Liver (tissue), 3 donors: ENCODE results near the gene LRRC15.

Experiments
- EGR1 ChIP-seq, 2 donors: IDR thresholded peaks; 2 replicates each; pipeline ENCODE4 v1.6.1; 2016 to 2018; ENCODE audit warnings: antibody characterized with exemption in 2 of 2, low read depth in 2 of 2
- GABPA ChIP-seq, 2 donors: IDR thresholded peaks in 1 of 2; conservative IDR thresholded peaks in 1 of 2; 2 replicates each; pipeline ENCODE4 v1.6.1; 2016; ENCODE audit warnings: antibody characterized with exemption in 2 of 2, mild to moderate bottlenecking in 1 of 2, moderate library complexity in 1 of 2
- HNF4A ChIP-seq, 2 donors: conservative IDR thresholded peaks; 2 replicates each; pipeline ENCODE4 v1.6.1; 2016; ENCODE audit warnings: antibody characterized with exemption in 2 of 2, mild to moderate bottlenecking in 2 of 2
- HNF4G ChIP-seq: IDR thresholded peaks from 2 replicates; pipeline ENCODE4 v1.6.1; 2016; ENCODE audit warnings: antibody characterized with exemption
- JUND ChIP-seq, 2 donors: IDR thresholded peaks; 2 replicates each; pipeline ENCODE4 v1.6.1; 2016; ENCODE audit warnings: antibody characterized with exemption in 2 of 2
- MAX ChIP-seq: IDR thresholded peaks from 2 replicates; pipeline ENCODE4 v1.6.1; 2016; ENCODE audit warnings: antibody characterized with exemption
- NR2F2 ChIP-seq: IDR thresholded peaks from 2 replicates; pipeline ENCODE4 v1.6.1; 2016; ENCODE audit warnings: antibody characterized with exemption
- RAD21 ChIP-seq, 2 donors: IDR thresholded peaks; 2 replicates each; pipeline ENCODE4 v1.6.1; 2016; ENCODE audit warnings: antibody characterized with exemption in 2 of 2, mild to moderate bottlenecking in 2 of 2
- REST ChIP-seq: IDR thresholded peaks from 2 replicates; pipeline ENCODE4 v1.6.1; 2016; ENCODE audit warnings: antibody characterized with exemption, mild to moderate bottlenecking
- TAF1 ChIP-seq: conservative IDR thresholded peaks from 2 replicates; pipeline ENCODE4 v1.6.1; 2016; ENCODE audit warnings: antibody characterized with exemption, mild to moderate bottlenecking
- ZBTB33 ChIP-seq: IDR thresholded peaks from 2 replicates; pipeline ENCODE4 v1.6.1; 2016; ENCODE audit warnings: antibody characterized with exemption
- TF ChIP-seq, protein P1 (sequence below): fragments of 150-350 bp; IDR thresholded peaks from 2 replicates; pipeline ENCODE4 v1.5.1; 2017; ENCODE audit warnings: improper control_type of control experiment, low read depth, low read length; ENCODE audit not compliant: missing input control
- TF ChIP-seq, protein P2 (sequence below): IDR thresholded peaks from 2 replicates; pipeline ENCODE4 v1.6.1; 2016; ENCODE audit warnings: antibody characterized with exemption
- donor health status: healthy.
- donor health status: healthy.

DNA sequence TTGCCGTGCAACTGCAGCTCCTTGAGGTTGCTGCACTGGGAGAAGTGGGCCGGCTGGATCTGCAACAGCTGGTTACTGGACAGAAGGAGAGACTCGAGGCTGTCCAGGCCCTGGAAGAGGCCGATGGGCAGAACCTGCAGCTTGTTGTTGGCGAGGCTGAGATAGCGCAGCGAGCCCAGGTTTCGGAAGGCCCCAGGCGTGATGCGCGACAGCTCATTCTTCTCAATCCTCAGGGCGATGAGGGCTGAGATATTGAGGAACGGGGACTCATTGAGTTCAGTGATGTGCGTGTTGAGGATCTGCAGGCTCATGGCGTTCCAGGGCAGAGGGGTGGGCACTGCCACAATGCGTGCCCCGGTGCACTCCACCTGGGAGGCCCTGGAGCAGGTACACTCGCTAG lies 9.0 kb downstream of the LRRC15 start:
- no peak for TF ChIP-seq TAF1
- TF ChIP-seq RAD21 (IDR thresholded peaks at IDR 0.05): no peak
- TF ChIP-seq, protein P1, sequence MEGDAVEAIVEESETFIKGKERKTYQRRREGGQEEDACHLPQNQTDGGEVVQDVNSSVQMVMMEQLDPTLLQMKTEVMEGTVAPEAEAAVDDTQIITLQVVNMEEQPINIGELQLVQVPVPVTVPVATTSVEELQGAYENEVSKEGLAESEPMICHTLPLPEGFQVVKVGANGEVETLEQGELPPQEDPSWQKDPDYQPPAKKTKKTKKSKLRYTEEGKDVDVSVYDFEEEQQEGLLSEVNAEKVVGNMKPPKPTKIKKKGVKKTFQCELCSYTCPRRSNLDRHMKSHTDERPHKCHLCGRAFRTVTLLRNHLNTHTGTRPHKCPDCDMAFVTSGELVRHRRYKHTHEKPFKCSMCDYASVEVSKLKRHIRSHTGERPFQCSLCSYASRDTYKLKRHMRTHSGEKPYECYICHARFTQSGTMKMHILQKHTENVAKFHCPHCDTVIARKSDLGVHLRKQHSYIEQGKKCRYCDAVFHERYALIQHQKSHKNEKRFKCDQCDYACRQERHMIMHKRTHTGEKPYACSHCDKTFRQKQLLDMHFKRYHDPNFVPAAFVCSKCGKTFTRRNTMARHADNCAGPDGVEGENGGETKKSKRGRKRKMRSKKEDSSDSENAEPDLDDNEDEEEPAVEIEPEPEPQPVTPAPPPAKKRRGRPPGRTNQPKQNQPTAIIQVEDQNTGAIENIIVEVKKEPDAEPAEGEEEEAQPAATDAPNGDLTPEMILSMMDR: no peak
- TF ChIP-seq JUND (IDR thresholded peaks at IDR 0.05): no peak
- no peak for TF ChIP-seq MAX
- no peak for TF ChIP-seq GABPA (IDR thresholded peaks at IDR 0.05 in 1 of 2, conservative IDR thresholded peaks at IDR 0.05 in 1 of 2)
- TF ChIP-seq HNF4A (conservative IDR thresholded peaks at IDR 0.05): no peak
- TF ChIP-seq EGR1 (IDR thresholded peaks at IDR 0.05; ENCODE audit: low read depth in 2 of 2): no peak
- TF ChIP-seq ZBTB33: no peak
- no peak for TF ChIP-seq NR2F2
- TF ChIP-seq, protein P2, sequence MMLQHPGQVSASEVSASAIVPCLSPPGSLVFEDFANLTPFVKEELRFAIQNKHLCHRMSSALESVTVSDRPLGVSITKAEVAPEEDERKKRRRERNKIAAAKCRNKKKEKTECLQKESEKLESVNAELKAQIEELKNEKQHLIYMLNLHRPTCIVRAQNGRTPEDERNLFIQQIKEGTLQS: no peak
- TF ChIP-seq HNF4G: no peak
- TF ChIP-seq REST: no peak
